Astrocyte (in vitro differentiated cells and primary cell): ENCODE results near the gene ME2.

Source experiments
- EZH2 ChIP-seq: IDR thresholded peaks from 2 replicates; pipeline ENCODE4 v1.6.1; 2012; ENCODE audit warnings: mild to moderate bottlenecking, low read length, inconsistent platforms; ENCODE audit not compliant: insufficient read depth
- TF ChIP-seq, protein P1 (sequence below): IDR thresholded peaks from 2 replicates; pipeline ENCODE4 v1.5.1; 2011; ENCODE audit warnings: low read depth, mild to moderate bottlenecking, inconsistent platforms, low read length, moderate library complexity; ENCODE audit not compliant: insufficient read depth

- TF ChIP-seq, protein P1, sequence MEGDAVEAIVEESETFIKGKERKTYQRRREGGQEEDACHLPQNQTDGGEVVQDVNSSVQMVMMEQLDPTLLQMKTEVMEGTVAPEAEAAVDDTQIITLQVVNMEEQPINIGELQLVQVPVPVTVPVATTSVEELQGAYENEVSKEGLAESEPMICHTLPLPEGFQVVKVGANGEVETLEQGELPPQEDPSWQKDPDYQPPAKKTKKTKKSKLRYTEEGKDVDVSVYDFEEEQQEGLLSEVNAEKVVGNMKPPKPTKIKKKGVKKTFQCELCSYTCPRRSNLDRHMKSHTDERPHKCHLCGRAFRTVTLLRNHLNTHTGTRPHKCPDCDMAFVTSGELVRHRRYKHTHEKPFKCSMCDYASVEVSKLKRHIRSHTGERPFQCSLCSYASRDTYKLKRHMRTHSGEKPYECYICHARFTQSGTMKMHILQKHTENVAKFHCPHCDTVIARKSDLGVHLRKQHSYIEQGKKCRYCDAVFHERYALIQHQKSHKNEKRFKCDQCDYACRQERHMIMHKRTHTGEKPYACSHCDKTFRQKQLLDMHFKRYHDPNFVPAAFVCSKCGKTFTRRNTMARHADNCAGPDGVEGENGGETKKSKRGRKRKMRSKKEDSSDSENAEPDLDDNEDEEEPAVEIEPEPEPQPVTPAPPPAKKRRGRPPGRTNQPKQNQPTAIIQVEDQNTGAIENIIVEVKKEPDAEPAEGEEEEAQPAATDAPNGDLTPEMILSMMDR, result no peak
- no peak for TF ChIP-seq EZH2
Measured at GRCh38 chr18:50848061-50848551, 30.8 kb upstream of the ME2 start.
